Measurements from ENCODE around the gene PFDN6. TPM values are rescaled to one million over a fixed set of nuclear protein-coding genes. Genes with fewer than 3 reads are reported as not detected.

PFDN6 gene
- total and polyA plus RNA-seq, 10 of the 15 experiments (the other 5 are each of a cell fraction or from before 2014, with no cell fraction given) = 3.1 to 168 (median 82.6) TPM

DNA sequence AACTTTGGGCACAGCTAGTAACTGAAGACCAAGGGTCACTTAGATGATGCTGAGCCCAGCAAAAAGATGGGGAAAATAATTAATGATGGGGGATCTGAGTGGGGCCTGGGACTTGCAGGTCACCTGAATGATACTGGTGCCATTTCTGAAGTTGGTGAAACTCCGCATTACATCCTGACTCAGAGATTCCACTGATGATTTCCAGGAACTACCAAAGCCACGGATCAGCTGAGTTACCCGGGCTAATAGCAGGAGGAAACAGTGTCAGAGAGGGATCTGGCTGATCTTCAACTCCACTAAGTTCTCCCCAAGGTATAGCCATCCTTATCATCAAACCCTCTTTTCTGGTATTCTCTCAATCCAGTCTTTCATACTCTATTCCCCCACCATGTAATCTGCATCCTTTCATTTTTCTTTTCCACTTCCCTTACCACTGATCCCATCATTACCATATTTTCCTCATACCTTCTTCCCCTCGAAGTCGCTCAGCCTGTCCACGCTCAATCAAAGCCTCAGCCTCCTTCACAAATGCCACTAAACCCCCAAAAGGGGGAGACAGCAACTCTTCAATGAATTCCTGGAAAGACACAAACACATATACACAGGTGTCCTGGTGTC, 37.9 kb upstream of the PFDN6 start:
- TF ChIP-seq CBFB (IDR thresholded peaks at IDR 0.05; ENCODE audit: low read depth) (no peak), SREBF2 (IDR thresholded peaks at IDR 0.05; ENCODE audit: low read length) (no peak), TCF7 (IDR thresholded peaks at IDR 0.05; ENCODE audit: borderline replicate concordance) (no peak), ZNF217 (IDR thresholded peaks at IDR 0.05) (no peak), MTA3 (IDR thresholded peaks at IDR 0.05; ENCODE audit: borderline replicate concordance, low read length) (no peak)
- TF ChIP-seq, protein P1, sequence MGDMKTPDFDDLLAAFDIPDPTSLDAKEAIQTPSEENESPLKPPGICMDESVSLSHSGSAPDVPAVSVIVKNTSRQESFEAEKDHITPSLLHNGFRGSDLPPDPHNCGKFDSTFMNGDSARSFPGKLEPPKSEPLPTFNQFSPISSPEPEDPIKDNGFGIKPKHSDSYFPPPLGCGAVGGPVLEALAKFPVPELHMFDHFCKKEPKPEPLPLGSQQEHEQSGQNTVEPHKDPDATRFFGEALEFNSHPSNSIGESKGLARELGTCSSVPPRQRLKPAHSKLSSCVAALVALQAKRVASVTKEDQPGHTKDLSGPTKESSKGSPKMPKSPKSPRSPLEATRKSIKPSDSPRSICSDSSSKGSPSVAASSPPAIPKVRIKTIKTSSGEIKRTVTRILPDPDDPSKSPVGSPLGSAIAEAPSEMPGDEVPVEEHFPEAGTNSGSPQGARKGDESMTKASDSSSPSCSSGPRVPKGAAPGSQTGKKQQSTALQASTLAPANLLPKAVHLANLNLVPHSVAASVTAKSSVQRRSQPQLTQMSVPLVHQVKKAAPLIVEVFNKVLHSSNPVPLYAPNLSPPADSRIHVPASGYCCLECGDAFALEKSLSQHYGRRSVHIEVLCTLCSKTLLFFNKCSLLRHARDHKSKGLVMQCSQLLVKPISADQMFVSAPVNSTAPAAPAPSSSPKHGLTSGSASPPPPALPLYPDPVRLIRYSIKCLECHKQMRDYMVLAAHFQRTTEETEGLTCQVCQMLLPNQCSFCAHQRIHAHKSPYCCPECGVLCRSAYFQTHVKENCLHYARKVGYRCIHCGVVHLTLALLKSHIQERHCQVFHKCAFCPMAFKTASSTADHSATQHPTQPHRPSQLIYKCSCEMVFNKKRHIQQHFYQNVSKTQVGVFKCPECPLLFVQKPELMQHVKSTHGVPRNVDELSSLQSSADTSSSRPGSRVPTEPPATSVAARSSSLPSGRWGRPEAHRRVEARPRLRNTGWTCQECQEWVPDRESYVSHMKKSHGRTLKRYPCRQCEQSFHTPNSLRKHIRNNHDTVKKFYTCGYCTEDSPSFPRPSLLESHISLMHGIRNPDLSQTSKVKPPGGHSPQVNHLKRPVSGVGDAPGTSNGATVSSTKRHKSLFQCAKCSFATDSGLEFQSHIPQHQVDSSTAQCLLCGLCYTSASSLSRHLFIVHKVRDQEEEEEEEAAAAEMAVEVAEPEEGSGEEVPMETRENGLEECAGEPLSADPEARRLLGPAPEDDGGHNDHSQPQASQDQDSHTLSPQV (IDR thresholded peaks at IDR 0.05) = no peak
- TF ChIP-seq, protein P2, sequence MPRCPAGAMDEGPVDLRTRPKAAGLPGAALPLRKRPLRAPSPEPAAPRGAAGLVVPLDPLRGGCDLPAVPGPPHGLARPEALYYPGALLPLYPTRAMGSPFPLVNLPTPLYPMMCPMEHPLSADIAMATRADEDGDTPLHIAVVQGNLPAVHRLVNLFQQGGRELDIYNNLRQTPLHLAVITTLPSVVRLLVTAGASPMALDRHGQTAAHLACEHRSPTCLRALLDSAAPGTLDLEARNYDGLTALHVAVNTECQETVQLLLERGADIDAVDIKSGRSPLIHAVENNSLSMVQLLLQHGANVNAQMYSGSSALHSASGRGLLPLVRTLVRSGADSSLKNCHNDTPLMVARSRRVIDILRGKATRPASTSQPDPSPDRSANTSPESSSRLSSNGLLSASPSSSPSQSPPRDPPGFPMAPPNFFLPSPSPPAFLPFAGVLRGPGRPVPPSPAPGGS (IDR thresholded peaks at IDR 0.05; ENCODE audit: borderline replicate concordance, insufficient read depth, low read depth, low read length, poor library complexity, severe bottlenecking) = no peak
- TF ChIP-seq, protein P3, sequence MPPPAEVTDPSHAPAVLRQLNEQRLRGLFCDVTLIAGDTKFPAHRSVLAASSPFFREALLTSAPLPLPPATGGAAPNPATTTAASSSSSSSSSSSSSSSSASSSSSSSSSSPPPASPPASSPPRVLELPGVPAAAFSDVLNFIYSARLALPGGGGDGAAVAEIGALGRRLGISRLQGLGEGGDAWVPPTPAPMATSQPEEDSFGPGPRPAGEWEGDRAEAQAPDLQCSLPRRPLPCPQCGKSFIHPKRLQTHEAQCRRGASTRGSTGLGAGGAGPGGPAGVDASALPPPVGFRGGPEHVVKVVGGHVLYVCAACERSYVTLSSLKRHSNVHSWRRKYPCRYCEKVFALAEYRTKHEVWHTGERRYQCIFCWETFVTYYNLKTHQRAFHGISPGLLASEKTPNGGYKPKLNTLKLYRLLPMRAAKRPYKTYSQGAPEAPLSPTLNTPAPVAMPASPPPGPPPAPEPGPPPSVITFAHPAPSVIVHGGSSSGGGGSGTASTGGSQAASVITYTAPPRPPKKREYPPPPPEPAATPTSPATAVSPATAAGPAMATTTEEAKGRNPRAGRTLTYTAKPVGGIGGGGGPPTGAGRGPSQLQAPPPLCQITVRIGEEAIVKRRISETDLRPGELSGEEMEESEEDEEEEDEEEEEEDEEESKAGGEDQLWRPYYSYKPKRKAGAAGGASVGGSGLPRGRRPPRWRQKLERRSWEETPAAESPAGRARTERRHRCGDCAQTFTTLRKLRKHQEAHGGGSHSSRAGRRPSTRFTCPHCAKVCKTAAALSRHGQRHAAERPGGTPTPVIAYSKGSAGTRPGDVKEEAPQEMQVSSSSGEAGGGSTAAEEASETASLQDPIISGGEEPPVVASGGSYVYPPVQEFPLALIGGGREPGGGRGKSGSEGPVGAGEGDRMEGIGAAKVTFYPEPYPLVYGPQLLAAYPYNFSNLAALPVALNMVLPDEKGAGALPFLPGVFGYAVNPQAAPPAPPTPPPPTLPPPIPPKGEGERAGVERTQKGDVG (CRISPR knock-in tag; IDR thresholded peaks at IDR 0.05) = no peak
- TF ChIP-seq, protein P4, sequence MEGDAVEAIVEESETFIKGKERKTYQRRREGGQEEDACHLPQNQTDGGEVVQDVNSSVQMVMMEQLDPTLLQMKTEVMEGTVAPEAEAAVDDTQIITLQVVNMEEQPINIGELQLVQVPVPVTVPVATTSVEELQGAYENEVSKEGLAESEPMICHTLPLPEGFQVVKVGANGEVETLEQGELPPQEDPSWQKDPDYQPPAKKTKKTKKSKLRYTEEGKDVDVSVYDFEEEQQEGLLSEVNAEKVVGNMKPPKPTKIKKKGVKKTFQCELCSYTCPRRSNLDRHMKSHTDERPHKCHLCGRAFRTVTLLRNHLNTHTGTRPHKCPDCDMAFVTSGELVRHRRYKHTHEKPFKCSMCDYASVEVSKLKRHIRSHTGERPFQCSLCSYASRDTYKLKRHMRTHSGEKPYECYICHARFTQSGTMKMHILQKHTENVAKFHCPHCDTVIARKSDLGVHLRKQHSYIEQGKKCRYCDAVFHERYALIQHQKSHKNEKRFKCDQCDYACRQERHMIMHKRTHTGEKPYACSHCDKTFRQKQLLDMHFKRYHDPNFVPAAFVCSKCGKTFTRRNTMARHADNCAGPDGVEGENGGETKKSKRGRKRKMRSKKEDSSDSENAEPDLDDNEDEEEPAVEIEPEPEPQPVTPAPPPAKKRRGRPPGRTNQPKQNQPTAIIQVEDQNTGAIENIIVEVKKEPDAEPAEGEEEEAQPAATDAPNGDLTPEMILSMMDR (IDR thresholded peaks at IDR 0.05 in 2 of 3, conservative IDR thresholded peaks at IDR 0.05 in 1 of 3; ENCODE audit: control insufficient read depth in 2 of 3, extremely low read depth in 1 of 3, insufficient read depth in 1 of 3, low read depth in 3 of 3, low read length in 3 of 3) = peak in 1 of 3 experiments; percentile 9; a peak in 1 of 6 replicates
- intact Hi-C loops (cut with micrococcal nuclease; ENCODE audit: unreplicated experiment) = no loop called here
- no peaks in the 10 kb centered on the region for H4K20me1 ChIP-seq (ENCODE audit: control insufficient read depth, insufficient read depth)
- H3K36me3 ChIP-seq (ENCODE audit: control insufficient read depth in 2 of 2, insufficient read depth in 2 of 2, low read length in 1 of 2) = peaks cover 2 to 12% of the 10 kb centered on the region in 2 experiments; a peak in 2 of 4 replicates
- peaks cover 13% of the 10 kb centered on the region for H3K79me2 ChIP-seq (ENCODE audit: control insufficient read depth, insufficient read depth, low read length)
- WGBS (ENCODE audit: insufficient coverage, insufficient replicate concordance, low lambda C conversion rate, missing lambda C conversion rate) = 70% methylated on average over 6 of the region's 6 CpGs
- H2AFZ ChIP-seq (ENCODE audit: control insufficient read depth, low read depth, low read length) = no peak overlapping the region
- in situ Hi-C loops (cut with MboI) = no loop called here
- ChIA-PET RAD21 (ENCODE audit: unreplicated experiment) (no interaction called here), POLR2A (interaction anchor here (0.6 to 5.2 kb wide), 6 partner anchors 11 to 139 kb away, joined by 3 to 40 read pairs (median 4); partner anchors contain the start of genes RING1, RPS18 and VPS52), CTCF (interaction anchor here (1.0 to 3.8 kb wide), 5 partner anchors 9 to 352 kb away, joined by 3 to 23 read pairs (median 6); partner anchors contain the start of genes RGL2, RPS18 and VPS52), SMC1A (ENCODE audit: uncharacterized antibody, unreplicated experiment) (interaction anchor here (1.5 to 1.7 kb wide), 2 partner anchors 17 to 23 kb away, joined by 3 to 6 read pairs; no protein-coding TSS in a partner anchor)
- H3K27ac ChIP-seq (ENCODE audit: control insufficient read depth, insufficient read depth) = no peak overlapping the region
- FAIRE-seq (no peak), DNase-seq (ENCODE audit: low read depth, low spot score) (no peak), ATAC-seq (no peak)
- no peak overlapping the region for H3K9ac ChIP-seq (ENCODE audit: control insufficient read depth, insufficient read depth, low read length)
- BruUV-seq (replicated peaks) = TSS peak; percentile 55
- H3K27me3 ChIP-seq (replicated peaks in 1 of 2; ENCODE audit: control insufficient read depth in 2 of 2, insufficient read depth in 2 of 2, low read length in 1 of 2) = no peaks in the 10 kb centered on the region
- peaks cover 10% of the 10 kb centered on the region for H3K4me1 ChIP-seq (ENCODE audit: control insufficient read depth, insufficient read depth, low read length)
- H3K4me3 ChIP-seq = no peak overlapping the region
- H3K9me3 ChIP-seq (replicated peaks; ENCODE audit: control insufficient read depth, insufficient read depth, low read length) = no peaks in the 10 kb centered on the region
- H3K4me2 ChIP-seq (ENCODE audit: control insufficient read depth, insufficient read depth) = no peak overlapping the region
